Activated T-helper 17 cell treated with anti-CD3 and anti-CD28 coated beads, Interleukin-2, amount 50 U/mL, for 72 hours (primary cell): ENCODE results near the gene AFF3. TPM values are rescaled to one million over a fixed set of nuclear protein-coding genes. Genes with fewer than 3 reads are reported as not detected.

ENCODE experiments used
- ATAC-seq: fragments of 150-1000 bp; cut with Tn5 transposase; replicated peaks from 2 replicates; pipeline ENCODE4 v1.10.0; 2021; ENCODE audit warnings: mild to moderate bottlenecking, moderate library complexity
- H3K27ac Mint-ChIP-seq: one replicate; pipeline ENCODE4 v1.8.0; 2022; ENCODE audit warnings: mixed read lengths
- H3K27me3 Mint-ChIP-seq: one replicate; pipeline ENCODE4 v1.8.0; 2022; ENCODE audit warnings: mixed read lengths
- H3K36me3 Mint-ChIP-seq: one replicate; pipeline ENCODE4 v1.8.0; 2022; ENCODE audit warnings: low read depth, mild to moderate bottlenecking, mixed read lengths
- H3K4me1 Mint-ChIP-seq: one replicate; pipeline ENCODE4 v1.8.0; 2022; ENCODE audit warnings: mixed read lengths
- H3K4me3 Mint-ChIP-seq: one replicate; pipeline ENCODE4 v1.8.0; 2022; ENCODE audit warnings: mild to moderate bottlenecking, mixed read lengths
- H3K9me3 Mint-ChIP-seq: one replicate; pipeline ENCODE4 v1.8.0; 2022; ENCODE audit warnings: mixed read lengths
- total RNA-seq, 2 donors: library from RNA; stranded (reverse); gene quantifications; one replicate each; pipeline ENCODE4 v1.2.3, GENCODE V29; 2022

AFF3 gene
- total RNA-seq, 2 donors from 2014 or later, result 0.32 to 0.42 TPM

DNA sequence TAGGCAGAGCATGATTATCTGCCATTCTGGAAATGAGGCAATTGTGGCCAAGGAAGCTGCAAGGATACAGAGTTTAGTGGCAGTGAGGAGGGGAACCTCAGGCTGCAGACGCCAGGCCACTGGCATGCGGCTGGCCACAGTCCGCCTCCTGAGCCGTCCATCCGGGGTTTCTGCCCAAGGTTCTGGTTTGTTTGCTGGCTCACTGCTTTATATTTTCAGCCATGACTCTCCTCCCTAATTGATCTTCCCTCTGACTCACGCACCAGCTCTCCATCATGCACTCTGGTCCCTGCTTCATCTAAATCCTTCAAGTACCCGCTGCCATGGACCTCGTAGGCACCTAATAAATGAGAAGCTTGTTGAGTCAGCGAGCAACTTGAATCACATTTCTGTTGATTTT, 544.8 kb downstream of the AFF3 start:
- H3K9me3 Mint-ChIP-seq, result no peaks in the 10 kb centered on the region
- no peak overlapping the region for H3K27ac Mint-ChIP-seq
- ATAC-seq, result no peak
- peaks cover 3% of the 10 kb centered on the region for H3K27me3 Mint-ChIP-seq
- H3K4me1 Mint-ChIP-seq, result no peaks in the 10 kb centered on the region
- no peaks in the 10 kb centered on the region for H3K36me3 Mint-ChIP-seq
- no peak overlapping the region for H3K4me3 Mint-ChIP-seq

DNA sequence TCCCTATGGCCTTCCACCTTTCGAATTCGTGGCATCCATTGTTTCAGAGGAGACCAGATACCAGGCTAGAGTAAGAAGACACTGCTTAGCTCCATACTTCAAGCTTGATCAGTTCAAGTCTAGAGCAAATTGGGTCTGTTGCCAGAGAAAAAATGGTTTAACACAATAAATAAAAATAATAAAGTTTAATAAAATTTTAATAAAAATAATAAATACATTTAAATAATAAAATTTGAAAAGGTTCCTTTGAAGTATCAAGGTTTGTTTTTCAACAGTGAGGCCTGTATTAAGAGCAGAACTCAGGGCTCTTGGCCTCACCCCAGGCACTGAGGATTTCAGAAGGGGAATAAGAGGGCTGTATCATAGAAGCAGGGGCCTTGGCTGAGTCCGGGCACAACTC, 547.0 kb downstream of the AFF3 start:
- Mint-ChIP-seq H3K36me3 (no peaks in the 10 kb centered on the region), H3K9me3 (no peaks in the 10 kb centered on the region), H3K27ac (no peak overlapping the region), H3K27me3 (peaks cover 3% of the 10 kb centered on the region), H3K4me3 (no peak overlapping the region), H3K4me1 (no peaks in the 10 kb centered on the region)
- ATAC-seq, result no peak

DNA sequence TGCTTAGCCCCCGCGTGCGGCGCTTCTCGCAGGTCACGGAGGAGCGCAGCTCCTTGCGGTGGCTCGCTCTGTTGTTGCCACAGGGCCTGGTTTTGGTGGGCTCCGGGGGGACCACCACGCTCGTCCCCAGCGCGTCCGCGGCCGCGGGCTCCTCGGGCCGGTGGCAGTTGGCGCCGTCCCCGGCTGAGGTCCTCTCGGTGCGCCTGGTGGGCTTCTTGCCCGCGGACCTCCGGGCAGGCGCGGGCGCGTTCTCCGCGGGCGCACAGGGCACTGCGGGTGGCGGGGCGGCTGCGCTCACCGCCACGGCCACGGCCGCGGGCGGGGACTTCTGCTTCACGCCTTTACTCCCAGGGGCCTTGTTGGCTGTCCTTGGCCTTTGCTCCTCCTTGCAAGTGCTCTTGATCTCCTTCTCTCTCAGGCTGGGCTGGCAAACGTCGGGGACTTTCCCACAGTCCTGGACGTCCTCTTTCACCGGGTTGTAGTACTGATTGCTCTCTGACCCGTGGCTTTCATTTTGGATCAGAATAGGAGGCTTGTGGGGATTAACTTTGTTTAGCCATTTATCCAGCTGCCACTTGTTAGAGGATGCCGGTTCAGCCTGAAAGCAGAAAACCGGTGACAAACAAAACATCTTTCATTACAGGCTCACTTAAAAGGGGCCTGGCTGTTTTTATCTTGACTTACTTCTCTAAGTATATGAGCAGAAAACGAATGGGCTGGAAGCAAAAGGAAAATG, 548.5 kb downstream of the AFF3 start:
- Mint-ChIP-seq H3K4me1 (no peaks in the 10 kb centered on the region), H3K9me3 (no peaks in the 10 kb centered on the region), H3K36me3 (no peaks in the 10 kb centered on the region), H3K27ac (no peak overlapping the region), H3K27me3 (no peaks in the 10 kb centered on the region), H3K4me3 (no peak overlapping the region)
- ATAC-seq, result no peak

DNA sequence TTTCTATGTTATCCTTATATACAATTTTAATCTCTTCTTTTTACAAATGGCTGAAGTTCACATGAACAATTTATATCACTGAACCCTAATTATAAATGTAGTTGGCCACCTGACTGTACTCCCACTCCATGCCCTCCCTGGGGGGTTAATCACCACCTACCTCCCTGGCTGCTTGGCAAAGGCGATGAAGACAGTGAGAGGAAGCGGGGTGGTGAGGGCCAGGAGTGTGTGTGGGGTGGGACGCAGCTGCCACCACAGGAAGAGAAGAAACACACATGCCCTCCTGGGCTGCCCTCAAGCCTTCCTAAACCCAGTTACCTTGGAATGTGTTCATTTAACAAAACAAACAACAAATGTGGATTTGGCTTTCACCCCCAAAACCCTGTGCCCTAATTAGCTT, 565.6 kb downstream of the AFF3 start:
- Mint-ChIP-seq H3K27me3 (no peaks in the 10 kb centered on the region), H3K9me3 (no peaks in the 10 kb centered on the region), H3K4me1 (no peaks in the 10 kb centered on the region), H3K36me3 (no peaks in the 10 kb centered on the region), H3K4me3 (no peak overlapping the region), H3K27ac (no peak overlapping the region)
- ATAC-seq, result no peak

DNA sequence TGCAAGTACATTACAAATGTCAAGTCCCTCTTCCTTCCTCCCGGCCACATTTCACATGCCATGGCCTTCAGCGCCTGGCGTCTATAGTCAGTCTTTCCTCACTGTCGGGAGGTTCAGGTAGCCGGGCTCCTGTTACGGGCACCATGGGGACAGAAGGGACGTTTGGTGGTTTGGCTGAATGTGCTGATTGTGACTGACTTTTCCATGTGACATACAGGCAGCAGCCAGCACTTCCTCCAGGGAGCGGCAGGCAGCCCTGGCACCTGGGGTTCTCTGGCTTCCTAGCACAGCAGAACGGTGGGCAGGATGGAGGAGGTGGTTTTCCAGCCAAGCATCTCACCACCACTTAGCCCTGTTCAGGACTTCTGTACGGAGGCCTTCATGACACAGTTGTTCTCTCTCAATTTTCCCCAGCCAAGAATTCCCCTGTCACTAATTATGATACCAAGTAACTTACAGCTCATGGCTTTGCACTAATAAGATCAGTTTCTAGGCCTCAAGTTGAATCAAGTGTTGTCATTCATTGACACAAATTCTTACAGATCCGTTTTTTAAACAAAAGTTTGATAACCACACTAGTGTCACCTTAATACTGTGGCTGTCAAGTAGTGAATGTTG, 568.6 kb downstream of the AFF3 start:
- no peaks in the 10 kb centered on the region for H3K9me3 Mint-ChIP-seq

DNA sequence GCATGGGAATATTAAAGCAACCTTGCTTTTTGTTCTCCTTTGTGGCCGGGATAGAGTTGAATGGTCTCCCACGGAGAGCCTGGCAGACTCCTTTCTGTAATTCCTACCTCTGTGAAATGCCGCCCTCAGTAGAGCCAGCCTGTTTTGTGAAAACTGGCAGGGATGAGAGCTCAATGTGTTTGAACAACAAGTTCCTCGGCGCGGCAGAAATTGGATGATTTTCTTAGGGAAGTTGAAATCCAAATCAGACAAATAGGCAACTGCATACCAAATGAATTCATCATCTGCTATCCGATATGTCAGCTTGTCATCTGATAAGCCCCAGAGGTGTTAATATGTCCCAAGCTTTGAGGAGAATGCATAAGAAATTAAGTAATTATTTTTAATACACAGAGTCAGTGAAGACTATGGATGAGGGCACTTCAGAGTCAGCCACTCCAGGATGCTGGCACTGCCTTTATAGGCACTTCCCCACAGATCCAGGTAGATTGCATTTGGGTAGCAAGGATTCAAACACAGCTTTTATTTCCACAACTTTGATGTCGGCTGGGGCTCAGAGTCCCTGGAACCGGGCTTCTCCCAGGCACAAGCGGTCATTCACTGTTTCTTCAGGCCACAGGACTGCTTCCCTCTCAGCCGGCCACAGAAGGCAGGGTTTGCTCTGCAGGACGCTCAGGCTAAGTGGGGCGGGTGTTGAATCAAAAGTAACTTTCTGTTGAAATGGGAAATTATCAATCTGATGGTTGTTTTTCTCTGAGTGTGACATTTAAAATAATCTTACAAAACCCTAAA, 569.8 kb downstream of the AFF3 start:
- no peaks in the 10 kb centered on the region for H3K9me3 Mint-ChIP-seq
- no peaks in the 10 kb centered on the region for H3K4me1 Mint-ChIP-seq
- ATAC-seq, result no peak
- H3K27ac Mint-ChIP-seq, result no peak overlapping the region
- no peak overlapping the region for H3K4me3 Mint-ChIP-seq
- no peaks in the 10 kb centered on the region for H3K27me3 Mint-ChIP-seq
- H3K36me3 Mint-ChIP-seq, result no peaks in the 10 kb centered on the region

More for the DNA sequence above, 568.6 kb downstream of the AFF3 start:
- no peaks in the 10 kb centered on the region for H3K27me3 Mint-ChIP-seq
- H3K4me1 Mint-ChIP-seq, result no peaks in the 10 kb centered on the region
- H3K36me3 Mint-ChIP-seq, result no peaks in the 10 kb centered on the region
- no peak overlapping the region for H3K27ac Mint-ChIP-seq
- ATAC-seq, result peak; percentile 53
- H3K4me3 Mint-ChIP-seq, result no peak overlapping the region

DNA sequence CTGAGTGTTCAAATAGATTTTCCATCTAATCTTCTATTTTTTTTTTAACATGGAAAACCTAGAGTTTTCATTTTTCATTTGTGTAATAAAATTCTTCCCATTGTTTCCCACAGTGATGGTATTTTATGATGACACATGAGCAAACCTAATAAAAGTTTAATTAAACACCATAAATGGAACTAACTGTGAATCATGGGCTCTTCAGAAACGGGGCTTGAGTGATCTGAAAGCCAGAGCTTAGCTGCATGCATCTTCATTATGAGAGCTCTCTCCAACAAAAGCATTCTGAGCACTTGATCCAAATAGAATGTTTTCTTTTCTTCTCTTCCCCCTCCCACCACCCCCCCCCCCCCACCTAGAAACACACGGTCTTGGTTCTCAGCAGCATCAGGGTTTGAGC, 570.4 kb downstream of the AFF3 start:
- Mint-ChIP-seq H3K27ac (no peak overlapping the region), H3K9me3 (no peaks in the 10 kb centered on the region), H3K27me3 (no peaks in the 10 kb centered on the region), H3K4me3 (no peak overlapping the region), H3K4me1 (no peaks in the 10 kb centered on the region), H3K36me3 (no peaks in the 10 kb centered on the region)
- ATAC-seq, result no peak

DNA sequence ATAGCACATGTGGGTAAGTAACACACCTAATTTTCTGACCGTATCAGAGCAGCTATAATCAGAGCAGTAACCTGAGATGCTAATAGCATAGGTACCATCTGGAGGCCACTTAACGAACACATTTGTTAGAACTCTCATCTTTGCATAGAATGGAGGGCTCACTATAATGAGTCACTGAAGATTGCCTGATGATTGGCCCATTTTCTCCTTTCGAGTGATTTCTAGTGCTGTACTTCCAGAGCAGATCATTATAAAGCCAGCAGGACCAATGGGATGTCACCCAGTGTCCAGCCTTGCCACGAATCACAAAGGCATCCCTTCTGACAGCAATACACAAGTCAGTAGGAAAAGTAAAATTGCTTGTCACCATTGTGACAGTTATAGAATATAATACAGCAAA, 570.9 kb downstream of the AFF3 start:
- H3K27me3 Mint-ChIP-seq, result no peaks in the 10 kb centered on the region
- H3K4me1 Mint-ChIP-seq, result no peaks in the 10 kb centered on the region
- H3K4me3 Mint-ChIP-seq, result no peak overlapping the region
- no peak for ATAC-seq
- H3K36me3 Mint-ChIP-seq, result no peaks in the 10 kb centered on the region
- H3K9me3 Mint-ChIP-seq, result no peaks in the 10 kb centered on the region
- H3K27ac Mint-ChIP-seq, result no peak overlapping the region

DNA sequence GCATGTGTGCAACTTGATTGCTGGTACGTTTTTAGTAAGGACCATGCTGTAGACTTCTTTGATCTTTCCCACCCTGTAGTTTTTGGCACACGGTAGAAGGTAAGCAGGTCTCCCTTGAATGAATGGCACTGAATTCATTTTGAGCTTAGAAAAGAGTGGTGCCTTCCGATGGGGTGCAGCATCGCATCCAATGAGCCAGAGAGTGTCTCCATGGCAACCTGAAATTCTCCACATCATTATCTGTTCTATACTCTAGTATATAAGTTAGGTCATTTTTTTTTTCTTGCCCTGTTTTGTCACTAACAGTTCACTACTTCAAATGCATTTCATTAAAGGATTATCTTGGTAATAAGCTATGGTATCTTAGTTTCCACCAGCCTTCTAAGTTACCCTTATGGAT, 571.4 kb downstream of the AFF3 start:
- Mint-ChIP-seq H3K27ac (no peak overlapping the region), H3K4me1 (no peaks in the 10 kb centered on the region), H3K4me3 (no peak overlapping the region), H3K9me3 (no peaks in the 10 kb centered on the region), H3K27me3 (no peaks in the 10 kb centered on the region), H3K36me3 (no peaks in the 10 kb centered on the region)
- ATAC-seq, result no peak

DNA sequence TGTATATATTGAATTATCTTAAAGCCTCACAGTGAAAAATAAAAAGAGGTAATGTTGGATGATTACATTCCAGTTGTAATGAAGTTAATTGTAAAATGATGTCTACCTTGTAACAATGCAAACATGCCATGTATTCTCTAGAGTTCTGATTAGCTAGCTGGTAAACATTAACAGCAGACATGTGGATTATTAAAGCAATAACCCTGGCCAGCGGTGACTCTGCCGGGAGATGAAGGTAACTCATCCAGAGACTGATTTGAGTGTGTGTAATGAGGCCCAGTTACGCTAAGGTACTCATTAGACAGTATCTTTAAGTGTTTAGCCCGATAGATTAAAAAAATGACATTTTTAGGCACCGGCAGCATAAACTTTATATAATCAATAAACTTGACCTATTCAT, 573.0 kb downstream of the AFF3 start:
- Mint-ChIP-seq H3K27me3 (no peaks in the 10 kb centered on the region), H3K9me3 (no peaks in the 10 kb centered on the region), H3K27ac (no peak overlapping the region), H3K36me3 (no peaks in the 10 kb centered on the region), H3K4me3 (no peak overlapping the region), H3K4me1 (no peaks in the 10 kb centered on the region)
- no peak for ATAC-seq

DNA sequence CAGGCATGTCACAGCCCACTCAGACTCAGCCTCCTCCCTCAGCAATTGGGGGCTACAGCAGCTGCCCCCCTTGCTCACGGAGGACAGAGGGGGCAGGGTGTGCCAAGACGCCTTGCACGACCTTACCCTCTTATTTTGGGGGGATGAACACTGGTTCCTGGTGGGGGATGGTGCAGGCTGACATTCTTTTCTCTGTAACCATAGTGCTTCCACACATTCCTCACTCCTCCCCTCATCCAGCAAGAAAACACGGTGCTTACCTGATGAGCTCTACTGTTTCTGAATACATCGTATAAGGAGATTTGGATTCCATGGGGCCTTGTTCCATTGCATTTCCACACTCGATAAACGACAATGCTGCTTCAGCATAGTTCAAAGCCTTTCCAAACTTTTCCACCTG, 577.2 kb downstream of the AFF3 start:
- Mint-ChIP-seq H3K36me3 (no peaks in the 10 kb centered on the region), H3K9me3 (no peaks in the 10 kb centered on the region), H3K27me3 (no peaks in the 10 kb centered on the region), H3K4me1 (no peaks in the 10 kb centered on the region), H3K27ac (no peak overlapping the region), H3K4me3 (no peak overlapping the region)
- ATAC-seq, result no peak

DNA sequence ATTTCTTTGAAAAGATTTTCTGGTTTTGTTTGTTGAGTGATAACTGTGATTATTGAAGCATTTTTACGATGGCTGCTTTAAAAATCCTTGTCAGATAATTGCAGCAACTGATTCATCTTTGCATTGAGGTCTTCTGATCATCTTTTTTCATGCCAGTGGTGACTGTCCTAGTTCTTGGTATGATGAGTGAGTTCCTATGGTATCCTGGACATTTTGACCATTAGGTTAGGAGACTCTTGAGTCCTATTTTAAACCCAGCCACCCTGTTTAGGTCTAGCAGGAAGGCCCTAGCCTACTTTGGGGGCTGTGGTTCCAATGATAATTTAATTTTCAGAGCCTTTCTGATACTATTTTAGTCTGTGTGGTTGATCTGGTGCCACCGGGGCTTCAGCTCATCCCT, 579.9 kb downstream of the AFF3 start:
- Mint-ChIP-seq H3K36me3 (no peaks in the 10 kb centered on the region), H3K9me3 (no peaks in the 10 kb centered on the region), H3K4me1 (no peaks in the 10 kb centered on the region), H3K4me3 (no peak overlapping the region), H3K27me3 (no peaks in the 10 kb centered on the region), H3K27ac (no peak overlapping the region)
- ATAC-seq, result no peak

DNA sequence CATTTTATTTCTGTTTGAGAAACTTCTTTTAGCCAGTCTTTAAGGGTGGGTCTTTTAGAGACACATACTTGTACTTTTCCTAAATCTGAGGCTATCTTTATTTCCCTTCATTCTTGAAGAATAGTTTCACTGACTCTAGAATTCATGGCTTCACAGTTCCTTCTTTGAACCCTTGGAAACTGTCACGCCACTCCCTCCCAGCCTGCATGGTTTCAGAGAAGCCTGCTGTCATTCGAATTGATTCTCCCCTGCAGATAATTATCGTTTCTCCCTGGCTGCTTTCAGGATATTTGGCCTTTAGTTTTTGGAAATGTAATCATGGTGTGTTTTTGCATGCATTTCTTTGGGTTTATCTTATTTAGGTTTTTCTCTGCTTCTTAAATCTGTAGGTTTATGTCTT, 580.6 kb downstream of the AFF3 start:
- Mint-ChIP-seq H3K27me3 (no peaks in the 10 kb centered on the region), H3K4me1 (no peaks in the 10 kb centered on the region), H3K27ac (no peak overlapping the region), H3K9me3 (no peaks in the 10 kb centered on the region), H3K36me3 (no peaks in the 10 kb centered on the region), H3K4me3 (no peak overlapping the region)
- no peak for ATAC-seq

DNA sequence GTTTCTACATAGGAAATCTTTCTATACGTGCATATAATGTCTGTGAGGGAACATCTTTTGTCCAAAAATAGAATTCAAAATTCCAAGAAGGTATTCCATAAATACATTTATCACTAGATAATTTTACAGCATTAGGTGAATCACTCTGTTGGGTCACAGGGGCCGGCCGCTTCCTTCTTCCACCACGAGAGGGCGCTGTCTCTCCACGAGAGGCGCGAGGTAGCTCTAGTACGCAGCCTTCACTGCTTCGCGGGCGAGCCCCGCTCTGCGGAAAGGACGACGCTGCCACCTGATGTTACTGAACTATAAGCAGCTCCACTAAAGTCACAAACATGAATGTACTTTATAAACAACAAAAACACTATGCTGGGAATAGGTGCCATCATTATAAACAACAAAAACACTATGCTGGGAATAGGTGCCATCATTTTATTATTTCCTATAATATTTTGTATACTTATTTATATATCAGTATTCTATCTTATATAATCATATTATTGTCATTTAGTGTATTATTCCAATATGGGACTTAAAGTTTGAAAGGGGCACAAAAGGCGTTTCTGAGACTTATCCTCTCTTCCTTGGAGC, 583.2 kb downstream of the AFF3 start:
- H3K36me3 Mint-ChIP-seq, result no peaks in the 10 kb centered on the region
- H3K9me3 Mint-ChIP-seq, result no peaks in the 10 kb centered on the region
- ATAC-seq, result peak; percentile 93
- peaks cover 3% of the 10 kb centered on the region for H3K27me3 Mint-ChIP-seq
- no peak overlapping the region for H3K4me3 Mint-ChIP-seq
- H3K4me1 Mint-ChIP-seq, result no peaks in the 10 kb centered on the region
- H3K27ac Mint-ChIP-seq, result no peak overlapping the region

DNA sequence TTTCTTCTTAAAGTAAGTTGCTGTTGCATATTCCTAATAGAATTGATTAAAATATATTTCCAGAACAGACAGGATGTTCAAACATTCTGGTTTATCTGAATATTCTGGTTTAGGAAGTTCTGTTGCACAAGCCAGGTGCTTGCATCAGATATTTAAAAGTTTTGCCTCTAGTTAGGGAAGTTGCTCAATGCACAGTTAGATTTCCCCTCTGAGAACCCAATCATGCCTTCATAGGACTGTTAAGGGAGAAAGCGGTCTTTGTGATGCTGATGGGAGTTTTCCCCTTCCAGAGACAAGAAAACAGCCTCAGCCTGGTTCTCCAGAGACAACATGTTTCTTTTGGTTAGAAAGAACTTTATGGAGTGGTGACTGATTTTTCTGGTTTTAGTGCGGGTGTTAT, 587.0 kb downstream of the AFF3 start:
- Mint-ChIP-seq H3K36me3 (no peaks in the 10 kb centered on the region), H3K4me3 (no peak overlapping the region), H3K27me3 (peaks cover 3% of the 10 kb centered on the region), H3K27ac (no peak overlapping the region), H3K9me3 (no peaks in the 10 kb centered on the region), H3K4me1 (no peaks in the 10 kb centered on the region)
- ATAC-seq, result no peak
